GM19463 (cell line): Measurements from ENCODE around the gene RHCE.
"Not testable (repeated sequence)": the region's sequence is repeated elsewhere in the genome, so short reads cannot be mapped to it uniquely, and the experiment has no call there.

Experiments used
- ATAC-seq: cut with Tn5 transposase; IDR thresholded peaks from one replicate; pipeline ENCODE4 v1.9.1; 2021; ENCODE audit warnings: mild to moderate bottlenecking, moderate library complexity; ENCODE audit not compliant: unreplicated experiment

RHCE gene

DNA sequence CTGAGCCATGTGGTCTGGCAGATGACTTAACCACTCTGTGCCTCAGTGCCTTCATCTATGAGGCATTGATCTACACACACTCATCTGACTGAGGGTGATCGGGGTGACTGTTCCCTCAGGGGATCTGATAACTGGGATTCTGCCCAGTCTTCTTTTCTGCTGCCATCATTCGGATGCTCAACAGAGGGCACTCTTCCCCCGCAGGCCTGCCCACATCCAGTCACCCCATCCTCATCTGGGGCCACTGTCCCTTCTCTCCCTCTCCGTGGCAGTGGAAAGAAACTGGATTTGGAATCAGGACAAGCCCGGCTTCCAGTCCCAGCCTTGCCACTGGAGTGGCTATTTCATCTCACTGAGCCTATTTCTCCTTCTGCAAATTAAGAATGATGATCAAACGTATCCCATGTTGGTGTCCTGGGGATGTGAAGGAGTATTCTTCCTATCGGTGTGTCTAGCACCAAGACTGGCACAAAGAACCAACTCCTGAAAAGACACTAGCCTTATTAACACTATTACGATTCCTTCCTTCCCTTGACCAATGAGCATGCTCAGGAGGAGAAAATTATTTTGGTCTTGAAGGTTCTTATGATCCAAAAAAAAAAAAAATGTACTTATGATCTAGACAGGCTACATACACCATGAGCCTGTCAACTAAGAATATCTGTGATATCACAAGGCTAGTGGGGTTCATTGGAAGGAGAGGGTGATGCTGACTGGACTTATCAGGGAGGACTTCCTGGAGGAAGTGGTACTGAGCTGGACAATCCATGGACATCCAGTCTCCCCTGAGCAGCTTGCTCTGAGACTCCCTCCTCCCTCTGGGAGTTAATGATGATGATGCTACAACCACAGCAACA lies 17.4 kb downstream of the RHCE start:
- not testable (repeated sequence) for ATAC-seq

GRCh38 chr1:25398079-25398478 lies 22.5 kb downstream of the RHCE start:
- ATAC-seq = not testable (repeated sequence)

GRCh38 chr1:25397549-25397948 lies 23.1 kb downstream of the RHCE start:
- not testable (repeated sequence) for ATAC-seq

- ATAC-seq = no peak
These were observed 27.8 kb downstream of the RHCE start for GRCh38 chr1:25392841-25393240.

- ATAC-seq = not testable (repeated sequence)
These were observed 30.9 kb downstream of the RHCE start for GRCh38 chr1:25389721-25390120.

- not testable (repeated sequence) for ATAC-seq
These were observed 31.9 kb downstream of the RHCE start for GRCh38 chr1:25388691-25389090.

DNA sequence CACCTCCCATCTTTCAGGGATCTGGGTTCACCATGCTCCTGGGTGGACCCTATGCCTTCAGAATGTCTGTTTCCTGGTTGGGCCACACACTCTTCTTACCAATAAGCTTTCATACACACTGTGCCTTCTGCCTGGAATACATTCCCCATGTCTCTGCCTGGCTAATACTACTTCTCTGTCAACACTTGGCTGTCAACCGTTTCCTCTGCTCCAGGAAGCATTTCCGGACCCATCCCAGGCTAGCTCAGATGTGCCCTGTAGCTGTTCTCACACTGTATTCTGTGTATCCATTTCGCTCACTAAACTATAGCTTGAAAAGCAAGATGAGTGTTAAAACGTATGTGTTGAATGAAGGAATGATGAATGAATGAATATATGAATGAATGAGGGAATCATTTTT lies 33.5 kb downstream of the RHCE start:
- ATAC-seq = not testable (repeated sequence)

DNA sequence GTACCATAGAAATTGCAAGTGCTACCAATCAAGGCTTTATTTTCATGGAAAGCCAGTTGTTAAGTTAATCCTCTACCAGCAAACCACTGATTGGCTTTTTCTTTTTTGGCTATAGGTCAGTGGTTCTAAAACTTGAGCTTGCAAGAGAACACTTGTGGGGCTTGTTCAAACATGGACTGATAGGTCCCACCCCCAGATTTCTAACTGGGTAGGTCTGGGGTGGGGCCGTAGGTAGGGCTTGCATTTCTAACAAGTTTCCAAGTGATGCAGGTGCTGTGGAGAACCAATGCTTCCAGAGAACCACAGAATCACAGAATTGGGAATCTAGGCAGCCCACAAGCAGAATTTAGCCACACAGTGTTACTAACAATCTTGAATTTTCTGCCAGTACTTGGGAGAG lies 36.8 kb downstream of the RHCE start:
- ATAC-seq = not testable (repeated sequence)

DNA sequence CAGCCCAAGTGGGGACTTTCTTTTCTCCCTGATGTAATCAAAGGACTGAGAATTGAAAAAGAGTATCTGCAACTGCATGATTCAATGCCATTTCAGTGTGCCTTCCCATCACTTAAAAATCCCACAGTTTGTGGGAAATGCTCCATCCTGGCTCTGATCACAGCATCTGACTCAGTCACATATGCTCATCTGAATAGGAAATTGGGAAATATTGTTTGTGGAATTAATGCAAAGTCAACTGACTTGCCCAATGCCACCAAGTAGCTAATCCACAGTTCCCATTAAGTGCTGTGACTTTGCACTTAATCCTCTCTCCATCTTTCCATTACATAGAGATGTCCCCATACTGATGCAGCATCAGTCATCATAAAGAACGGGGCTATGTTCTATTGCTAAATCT lies 37.5 kb downstream of the RHCE start:
- not testable (repeated sequence) for ATAC-seq

GRCh38 chr1:25382543-25382942 lies 38.1 kb downstream of the RHCE start:
- ATAC-seq = not testable (repeated sequence)

GRCh38 chr1:25378367-25378766 lies 42.3 kb downstream of the RHCE start:
- ATAC-seq = not testable (repeated sequence)

DNA sequence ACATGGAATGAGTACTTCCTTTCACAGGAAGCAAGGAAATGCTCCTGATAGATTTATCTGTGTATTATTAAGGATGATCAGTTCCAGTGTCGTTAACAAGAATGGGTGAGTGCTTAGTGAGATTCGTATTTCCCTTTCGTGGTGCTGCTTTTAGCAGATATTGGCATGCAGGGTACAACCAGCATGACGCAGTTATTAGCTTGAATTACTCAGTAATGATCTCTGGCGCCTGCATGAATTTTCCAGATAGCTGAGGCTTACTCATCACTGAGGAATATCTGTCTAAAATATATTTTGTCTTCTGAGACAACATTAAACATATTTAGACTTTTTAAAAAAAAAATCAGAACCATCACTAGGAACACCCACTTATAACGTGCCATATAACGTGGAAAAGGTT lies 48.9 kb downstream of the RHCE start:
- ATAC-seq = not testable (repeated sequence)

- not testable (repeated sequence) for ATAC-seq
These were observed 50.8 kb downstream of the RHCE start for GRCh38 chr1:25369691-25370271.

GRCh38 chr1:25369241-25369640 lies 51.4 kb downstream of the RHCE start:
- no peak for ATAC-seq

DNA sequence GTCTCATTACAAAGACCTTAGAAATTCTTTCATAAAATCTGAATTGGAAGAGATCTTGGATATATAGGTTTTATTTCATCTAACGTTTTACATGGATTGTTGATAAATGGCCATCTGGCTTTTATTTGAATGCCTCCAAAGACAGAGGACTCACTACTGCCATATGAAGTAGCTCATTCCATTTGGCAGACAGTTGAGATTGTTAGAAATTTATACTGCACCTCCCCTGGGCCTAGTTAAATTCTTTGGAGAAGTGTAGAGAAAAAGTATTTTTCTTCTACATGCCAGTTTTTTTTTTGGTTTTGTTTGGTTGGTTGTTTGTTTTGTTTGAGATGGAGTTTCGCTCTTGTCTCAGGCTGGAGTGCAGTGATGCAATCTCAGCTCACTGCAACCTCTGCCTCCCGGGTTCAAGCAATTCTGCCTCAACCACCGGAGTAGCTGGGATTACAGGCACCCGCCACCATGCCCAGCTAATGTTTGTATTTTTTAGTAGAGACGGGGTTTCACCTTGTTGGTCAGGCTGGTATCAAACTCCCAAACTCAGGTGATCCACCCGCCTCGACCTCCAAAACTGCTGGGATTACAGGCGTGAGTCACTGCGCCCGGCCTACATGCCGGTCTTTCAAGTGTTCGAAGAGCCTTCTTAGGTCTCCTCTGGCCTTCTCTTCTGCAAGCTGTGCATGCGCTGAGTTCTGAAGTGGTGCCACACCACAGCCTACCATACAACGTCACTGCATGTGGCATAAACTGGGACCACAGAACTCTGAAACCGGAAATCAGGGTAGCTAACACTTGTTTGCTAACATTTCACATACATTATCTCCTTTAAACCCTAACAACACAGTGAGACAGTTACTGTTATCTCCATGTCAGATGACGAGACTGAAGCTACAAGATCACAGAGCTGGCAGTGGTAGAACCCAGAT lies 57.7 kb downstream of the RHCE start:
- ATAC-seq = not testable (repeated sequence)

DNA sequence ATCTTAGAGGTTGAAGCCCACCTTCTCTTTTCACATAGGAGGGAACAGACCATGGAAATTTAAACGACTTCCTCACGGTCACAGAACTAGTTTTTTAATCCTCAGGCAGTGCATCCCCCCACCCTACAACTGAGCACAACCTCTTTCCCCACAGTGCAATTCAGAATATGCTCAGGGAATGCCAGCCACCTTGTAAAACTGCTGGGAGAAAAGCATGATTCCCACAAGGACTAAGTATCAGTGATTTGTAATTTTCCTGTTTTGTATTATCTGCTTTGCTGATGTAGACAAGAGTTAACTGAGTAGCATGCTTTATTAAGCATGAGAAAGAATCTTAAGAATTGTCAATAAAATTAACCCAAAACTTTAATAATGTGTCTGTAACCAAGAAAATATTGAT lies 58.7 kb downstream of the RHCE start:
- ATAC-seq = no peak

GRCh38 chr1:25360596-25361581 lies 59.7 kb downstream of the RHCE start:
- no peak for ATAC-seq

DNA sequence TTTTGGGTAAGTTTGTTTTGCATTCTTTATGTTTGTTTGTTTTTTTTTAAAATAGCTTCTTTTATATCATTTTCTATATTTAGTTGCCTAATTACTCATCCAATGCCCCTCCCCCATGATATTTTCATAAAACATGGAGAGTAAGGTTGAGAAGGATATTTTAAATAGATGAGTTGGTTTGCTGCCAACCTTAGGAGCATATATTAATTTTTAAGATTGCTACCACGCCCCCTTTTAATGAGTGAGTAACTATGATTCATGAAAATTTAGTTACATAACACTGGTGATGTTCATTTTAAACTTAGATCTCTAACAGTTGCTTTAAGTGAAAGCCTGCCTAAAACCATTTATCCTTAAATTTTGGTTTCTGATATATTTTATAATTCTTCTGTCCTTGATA lies 63.8 kb downstream of the RHCE start:
- ATAC-seq = no peak

DNA sequence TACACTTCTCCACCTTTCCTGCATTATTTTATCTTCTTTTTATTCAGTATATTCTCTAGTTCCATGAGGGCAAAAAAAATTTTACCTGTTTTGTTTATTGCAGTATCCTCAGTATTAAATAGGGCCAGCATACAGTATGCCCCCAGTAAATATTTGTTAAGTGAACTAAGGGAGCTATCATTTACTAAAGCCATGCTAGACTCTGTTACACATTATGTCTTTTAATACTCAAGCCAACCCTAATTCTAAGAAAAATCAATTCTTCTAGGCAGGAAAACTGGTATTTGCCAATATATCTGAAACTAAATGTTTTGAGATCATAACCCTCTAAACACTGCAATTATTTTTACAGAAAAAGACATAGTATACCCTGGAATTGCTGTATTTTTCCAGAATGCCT lies 64.2 kb downstream of the RHCE start:
- ATAC-seq = no peak

DNA sequence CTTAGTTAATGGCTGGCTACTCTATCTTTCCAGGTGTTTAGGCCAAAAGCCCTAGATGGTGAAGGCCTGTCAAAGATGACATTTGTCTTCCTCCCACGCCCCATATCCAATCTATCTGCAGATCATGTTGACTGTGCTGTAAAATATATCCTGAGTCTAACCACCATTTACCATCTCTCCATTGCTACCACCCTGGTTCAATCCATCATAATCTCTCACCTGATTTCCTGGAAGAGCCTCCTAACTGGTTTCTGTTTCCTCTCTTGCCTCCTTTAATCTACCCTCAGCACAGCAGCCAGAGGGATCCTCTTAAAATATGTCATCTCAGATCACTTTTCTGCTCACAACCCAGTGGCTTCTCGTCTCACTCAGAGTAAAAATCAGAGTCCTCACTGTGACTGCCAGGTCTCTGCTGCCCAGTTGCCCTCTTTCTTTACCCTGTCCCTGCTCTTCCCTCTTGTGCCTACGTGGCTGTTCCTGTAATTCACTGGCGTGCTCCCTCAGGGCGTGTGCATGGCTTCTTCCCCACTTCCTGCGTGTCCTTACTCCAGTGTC lies 64.7 kb downstream of the RHCE start:
- no peak for ATAC-seq
